ENCODE measurements around the gene B3GAT1.

DNA sequence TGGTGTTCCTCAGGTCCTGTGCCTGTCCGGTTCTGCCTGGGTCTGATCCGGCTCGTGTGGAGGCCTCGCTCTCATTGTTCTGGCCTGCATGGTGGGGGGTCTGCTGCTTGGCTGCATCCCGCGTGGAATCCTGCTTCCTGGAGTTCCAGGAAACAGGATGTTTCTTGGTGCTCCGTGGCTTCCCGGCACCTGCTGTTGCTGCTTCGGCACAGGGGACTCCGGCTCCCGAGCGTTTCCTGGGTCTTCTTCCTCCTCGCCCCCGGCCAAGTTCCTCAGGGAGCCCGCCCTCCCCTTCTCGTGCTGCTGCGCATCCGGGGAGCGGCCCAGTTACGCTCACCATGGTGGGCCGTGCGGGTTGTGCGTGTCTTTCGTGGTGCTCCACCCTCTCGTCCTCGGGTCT, 50.4 kb downstream of the B3GAT1 start:
- TF ChIP-seq EZH2 (IDR thresholded peaks at IDR 0.05; ENCODE audit: borderline replicate concordance, low read depth, low read length, poor library complexity, severe bottlenecking) = no peak
- TF ChIP-seq CTCF (conservative IDR thresholded peaks at IDR 0.05; ENCODE audit: low read depth, low read length) = no peak

Data from A673 (cell line).